ENCODE measurements around the gene FSHB.
"Not testable (repeated sequence)": the region's sequence is repeated elsewhere in the genome, so short reads cannot be mapped to it uniquely, and the experiment has no call there.

FSHB gene

DNA sequence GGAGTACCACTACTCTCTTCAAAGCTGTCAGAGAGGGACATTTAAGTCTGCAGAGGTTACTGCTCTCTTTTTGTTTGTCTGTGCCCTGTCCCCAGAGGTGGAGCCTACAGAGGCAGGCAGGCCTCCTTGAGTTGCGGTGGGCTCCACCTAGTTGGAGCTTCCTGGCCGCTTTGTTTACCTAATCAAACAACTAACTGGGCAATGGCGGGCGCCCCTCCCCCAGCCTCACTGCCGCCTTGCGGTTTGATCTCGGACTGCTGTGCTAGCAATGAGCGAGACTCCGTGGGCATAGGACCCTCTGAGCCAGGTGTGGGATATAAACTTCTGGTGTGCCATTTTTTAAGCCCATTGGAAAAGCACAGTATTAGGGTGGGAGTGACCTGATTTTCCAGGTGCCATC lies 37.8 kb downstream of the FSHB start:
- DNase-seq (ENCODE audit: low read depth): not testable (repeated sequence)

DNA sequence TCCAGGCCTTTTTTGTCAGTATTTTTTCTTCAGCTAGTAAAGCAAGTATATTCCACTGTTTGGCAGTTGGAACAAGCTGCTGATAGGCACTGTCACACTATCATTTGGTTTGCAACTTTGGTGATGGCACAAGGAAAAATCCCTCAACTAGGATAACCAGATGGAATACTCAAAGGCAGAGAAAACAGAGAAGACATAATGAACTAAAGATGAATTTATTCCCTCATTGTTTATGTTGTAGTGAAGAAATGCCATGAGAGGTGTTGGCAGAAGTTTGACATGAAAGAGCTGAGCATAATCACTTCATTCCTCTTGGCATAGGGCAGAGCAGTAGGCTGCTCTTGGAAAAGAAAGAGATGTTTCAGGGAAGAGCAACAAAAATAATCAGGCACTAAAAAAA lies 39.9 kb downstream of the FSHB start:
- no peak for DNase-seq (ENCODE audit: low read depth)

DNA sequence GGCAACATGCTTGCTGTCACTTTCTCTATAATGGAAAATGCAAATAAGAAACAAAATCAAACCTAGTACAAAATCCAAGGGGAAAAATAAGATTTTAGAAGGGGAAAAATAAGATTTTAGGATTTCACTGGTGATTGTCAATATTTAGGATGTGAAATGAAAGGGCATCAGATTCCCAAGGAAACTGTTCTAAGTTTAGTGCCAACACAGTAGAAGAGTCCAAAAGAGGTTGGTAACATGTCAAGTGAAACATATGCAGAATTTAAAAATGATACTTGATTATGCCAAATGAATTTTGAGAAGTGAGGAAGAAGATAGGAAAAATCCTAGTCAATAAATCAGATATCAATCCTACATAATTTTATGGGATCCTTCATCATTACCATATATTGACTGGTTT lies 46.4 kb downstream of the FSHB start:
- no peak for DNase-seq (ENCODE audit: low read depth)

DNA sequence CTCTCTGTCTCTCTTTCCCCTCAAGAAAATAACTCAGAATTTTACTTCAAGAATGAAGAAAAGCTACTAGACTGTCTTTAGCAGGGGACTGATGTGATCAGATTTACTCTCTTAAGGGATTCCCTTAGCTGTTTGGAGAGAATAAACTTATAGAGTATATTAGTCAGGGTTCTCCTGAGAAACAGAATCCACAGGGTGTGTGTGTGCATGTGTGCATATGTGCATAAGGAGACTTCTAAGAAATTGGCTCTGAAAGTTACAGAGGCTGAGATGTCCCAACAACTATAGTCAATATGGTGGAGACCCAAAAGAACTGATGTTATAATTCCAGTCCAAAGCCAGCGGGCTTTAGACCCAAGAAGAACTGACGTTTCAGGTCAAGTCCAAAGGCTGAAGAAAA lies 49.0 kb downstream of the FSHB start:
- DNase-seq (ENCODE audit: low read depth): no peak

DNA sequence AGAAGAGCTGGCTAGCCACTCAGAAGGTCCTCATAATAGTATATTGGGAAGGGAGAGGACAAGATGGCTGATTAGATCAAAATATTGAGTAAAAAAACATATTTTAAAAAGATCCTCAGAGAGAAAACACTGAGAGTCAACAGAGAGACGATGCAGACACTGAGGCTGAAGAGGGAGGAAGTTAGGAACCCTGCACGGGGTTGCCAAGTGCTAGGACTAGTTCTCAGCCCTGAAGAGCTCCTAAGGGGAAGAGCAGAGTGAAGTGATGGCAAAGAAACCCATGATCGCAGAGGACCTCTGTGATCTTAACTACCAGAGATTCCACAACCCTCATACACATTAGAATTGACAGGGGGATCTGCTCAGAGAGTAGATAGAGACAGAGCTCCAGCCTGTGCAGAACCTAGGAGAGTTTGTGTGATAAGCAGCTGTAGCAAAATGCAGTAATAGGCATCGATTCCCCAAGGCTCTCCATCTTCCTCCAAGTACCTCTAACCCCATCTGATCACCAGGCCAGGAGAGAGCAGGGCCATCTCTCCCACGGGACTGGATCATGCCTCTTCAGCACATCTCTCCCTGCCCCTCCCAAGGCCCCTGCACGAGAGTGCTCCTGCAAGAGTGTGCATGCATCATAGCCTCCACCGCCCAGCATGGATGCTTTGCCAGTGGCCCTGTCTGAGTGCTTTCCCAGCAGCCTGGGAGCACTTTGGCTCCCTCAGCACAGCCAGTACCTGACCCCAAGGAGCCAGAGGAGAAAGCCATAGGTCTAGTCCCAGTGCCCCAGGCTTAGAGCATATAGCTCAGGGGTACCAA lies 50.9 kb downstream of the FSHB start:
- no peak for DNase-seq (ENCODE audit: low read depth)

DNA sequence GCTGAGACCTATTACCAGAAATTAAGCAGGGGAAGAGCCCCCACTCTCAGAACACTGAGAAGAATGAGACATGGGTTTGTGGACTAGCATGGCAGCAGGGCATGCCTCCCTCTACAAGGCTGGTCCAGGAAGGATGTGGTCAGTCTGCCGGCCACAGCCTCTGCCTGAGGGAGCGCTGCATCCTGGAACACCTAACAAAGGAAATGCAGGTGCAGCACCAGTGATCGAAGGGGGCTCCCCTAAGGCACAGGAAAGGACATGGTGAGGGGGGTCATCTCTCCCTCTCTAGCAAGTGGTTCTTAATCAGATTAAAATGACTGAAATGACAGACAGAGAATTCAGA lies 51.4 kb downstream of the FSHB start:
- no peak for DNase-seq (ENCODE audit: low read depth)
